H1 (cell line): ENCODE results near the gene ZYG11B. TPM values are rescaled to one million over a fixed set of nuclear protein-coding genes. Genes with fewer than 3 reads are reported as not detected.

Source experiments
- CHD7 ChIP-seq: fragments of 300-600 bp; sonication (generic); IDR thresholded peaks from 2 replicates; pipeline ENCODE4 v1.7.1; 2012; ENCODE audit warnings: low read length, moderate library complexity, mild to moderate bottlenecking, inconsistent platforms; ENCODE audit not compliant: insufficient replicate concordance
- GABPA ChIP-seq: IDR thresholded peaks from 2 replicates; pipeline ENCODE4 v1.6.1; 2011; ENCODE audit warnings: mild to moderate bottlenecking, low read length, moderate library complexity, borderline replicate concordance; ENCODE audit not compliant: insufficient read depth
- HDAC2 ChIP-seq, 2 experiments: fragments of 300-600 bp in 1 of 2; sonication (generic) in 1 of 2; IDR thresholded peaks; 2 replicates each; pipeline ENCODE4 v1.6.1; 2011 to 2012; ENCODE audit warnings: low read depth in 2 of 2, low read length in 2 of 2, mild to moderate bottlenecking in 2 of 2, moderate library complexity in 2 of 2, borderline replicate concordance in 1 of 2, inconsistent platforms in 1 of 2
- JUND ChIP-seq: IDR thresholded peaks from 2 replicates; pipeline ENCODE4 v1.6.1; 2011; ENCODE audit warnings: mild to moderate bottlenecking, improper control_type of control experiment, low read length
- KDM5A ChIP-seq: fragments of 200-600 bp; IDR thresholded peaks from 2 replicates; pipeline ENCODE4 v1.7.1; 2012; ENCODE audit warnings: mild to moderate bottlenecking, low read length, inconsistent platforms, mixed read lengths
- RBBP5 ChIP-seq: IDR thresholded peaks from 2 replicates; pipeline ENCODE4 v1.7.1; 2012; ENCODE audit warnings: low read depth, mild to moderate bottlenecking, inconsistent platforms, low read length, moderate library complexity, borderline replicate concordance
- TAF7 ChIP-seq: optimal IDR thresholded peaks from 2 replicates; pipeline ENCODE3; 2011; ENCODE audit warnings: low read depth, mild to moderate bottlenecking, inconsistent platforms, low read length, moderate library complexity, borderline replicate concordance
- TCF12 ChIP-seq: IDR thresholded peaks from 2 replicates; pipeline ENCODE4 v1.6.1; 2011; ENCODE audit warnings: low read depth, mild to moderate bottlenecking, low read length
- YY1 ChIP-seq: IDR thresholded peaks from 2 replicates; pipeline ENCODE4 v1.6.1; 2011; ENCODE audit warnings: low read depth, mild to moderate bottlenecking, low read length
- polyA plus RNA-seq, 7 experiments: library from polyadenylated mRNA; depleted of rRNA in 3 of 7; stranded (reverse) in 5 of 7; unstranded in 2 of 7; fragments of >200 nt in 5 of 7; fragments of 200-250 nt in 2 of 7; gene quantifications; 1 replicate in 5 of 7; 2 replicates in 1 of 7; 4 replicates in 1 of 7; pipeline versions ENCODE4 v1.2.1 to v1.2.3, GENCODE V29; 2011 to 2013; ENCODE audit warnings: missing spikeins in 2 of 7, mixed read lengths in 2 of 7
- total RNA-seq: library from RNA; stranded (reverse); fragmentation: NEBNext Ultra II Directional; extraction: Animal tissue kit (Norgen Biotek cat#: 25700); gene quantifications from 2 replicates; pipeline ENCODE4 v1.2.1, GENCODE V29; 2021
- TF ChIP-seq, protein P1 (sequence below): IDR thresholded peaks from 2 replicates; pipeline ENCODE4 v1.6.1; 2011; ENCODE audit warnings: low read length, improper control_type of control experiment

Gene ZYG11B
- total and polyA plus RNA-seq, 2 of the 8 experiments (the other 6 are each of a cell fraction or from before 2014, with no cell fraction given) = 4.4 to 20.9 TPM

DNA sequence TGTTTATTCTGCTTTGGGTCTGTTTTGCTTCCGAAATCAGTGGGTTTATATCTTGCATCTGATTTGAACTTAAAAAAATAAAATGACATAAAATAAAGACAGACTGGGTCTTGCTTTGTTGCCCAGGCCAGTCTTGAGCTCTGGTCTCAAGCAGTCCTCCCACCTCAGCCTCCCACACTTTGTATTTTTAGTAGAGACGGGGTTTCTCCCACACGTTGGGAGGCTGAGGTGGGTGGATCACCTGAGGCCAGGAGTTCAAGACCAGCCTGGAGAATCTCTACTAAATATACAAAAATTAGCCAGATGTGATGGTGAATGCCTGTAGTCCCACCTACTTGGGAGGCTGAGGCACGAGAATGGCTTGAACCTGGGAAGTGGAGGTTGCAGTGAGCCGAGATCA, 122.2 kb downstream of the ZYG11B start (continued):
- TF ChIP-seq CHD7 (no peak), GABPA (no peak), HDAC2 (IDR thresholded peaks at IDR 0.05; ENCODE audit: borderline replicate concordance in 1 of 2, low read depth in 2 of 2, low read length in 2 of 2) (no peak), YY1 (no peak), KDM5A (no peak), JUND (no peak), TAF7 (no peak), TCF12 (no peak), RBBP5 (no peak)
- TF ChIP-seq, protein P1, sequence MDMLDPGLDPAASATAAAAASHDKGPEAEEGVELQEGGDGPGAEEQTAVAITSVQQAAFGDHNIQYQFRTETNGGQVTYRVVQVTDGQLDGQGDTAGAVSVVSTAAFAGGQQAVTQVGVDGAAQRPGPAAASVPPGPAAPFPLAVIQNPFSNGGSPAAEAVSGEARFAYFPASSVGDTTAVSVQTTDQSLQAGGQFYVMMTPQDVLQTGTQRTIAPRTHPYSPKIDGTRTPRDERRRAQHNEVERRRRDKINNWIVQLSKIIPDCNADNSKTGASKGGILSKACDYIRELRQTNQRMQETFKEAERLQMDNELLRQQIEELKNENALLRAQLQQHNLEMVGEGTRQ = no peak
